Activated T-cell treated with anti-CD3 and anti-CD28 coated beads, Interleukin-2, amount 50 U/mL, for 72 hours (primary cell): Measurements from ENCODE around the gene BRI3. TPM values are rescaled to one million over a fixed set of nuclear protein-coding genes. Genes with fewer than 3 reads are reported as not detected.

Source experiments
- ATAC-seq, 2 donors: fragments of 150-1000 bp; cut with Tn5 transposase; replicated peaks in 1 of 2; 2 replicates each; pipeline ENCODE4 v1.10.0; 2021; ENCODE audit warnings: moderate library complexity in 2 of 2, mild to moderate bottlenecking in 1 of 2
- DNase-seq, 2 donors: peaks; one replicate each; pipeline ENCODE4 v3.0.0; 2021 to 2022; ENCODE audit warnings: mixed read lengths in 1 of 2
- H3K27ac Mint-ChIP-seq: one replicate; pipeline ENCODE4 v1.8.0; 2022; ENCODE audit warnings: mild to moderate bottlenecking, moderate library complexity, mixed read lengths
- H3K27me3 Mint-ChIP-seq: one replicate; pipeline ENCODE4 v1.8.0; 2022; ENCODE audit warnings: low read depth, mixed read lengths
- H3K36me3 Mint-ChIP-seq, 2 donors: one replicate each; pipeline ENCODE4 v1.8.0; 2022; ENCODE audit warnings: mixed read lengths in 2 of 2, mild to moderate bottlenecking in 1 of 2; ENCODE audit not compliant: insufficient read depth in 2 of 2
- H3K4me1 Mint-ChIP-seq: one replicate; pipeline ENCODE4 v1.8.0; 2022; ENCODE audit warnings: low read depth, mixed read lengths
- H3K4me3 Mint-ChIP-seq, 2 donors: one replicate each; pipeline ENCODE4 v1.8.0; 2022; ENCODE audit warnings: mild to moderate bottlenecking in 2 of 2, mixed read lengths in 2 of 2, moderate library complexity in 2 of 2
- H3K9me3 Mint-ChIP-seq, 2 donors: one replicate each; pipeline ENCODE4 v1.8.0; 2022; ENCODE audit warnings: mixed read lengths in 2 of 2
- total RNA-seq, 2 donors: library from RNA; stranded (reverse); gene quantifications; one replicate each; pipeline ENCODE4 v1.2.3, GENCODE V29; 2022

The BRI3 gene
- total RNA-seq, 2 donors from 2014 or later: 84.2 to 90.0 TPM

- Mint-ChIP-seq H3K36me3 (no peaks in the 10 kb centered on the region), H3K9me3 (no peaks in the 10 kb centered on the region), H3K27ac (no peak overlapping the region), H3K4me1 (no peaks in the 10 kb centered on the region), H3K4me3 (no peak overlapping the region), H3K27me3 (no peaks in the 10 kb centered on the region)
- DNase-seq (no peak), ATAC-seq (no peak)
These were observed 15.3 kb downstream of the BRI3 start for GRCh38 chr7:98296833-98297232.

GRCh38 chr7:98297626-98298286, 16.3 kb downstream of the BRI3 start:
- H3K27ac Mint-ChIP-seq: no peak overlapping the region
- ATAC-seq (no peak), DNase-seq (no peak)
- H3K9me3 Mint-ChIP-seq: no peaks in the 10 kb centered on the region
- no peaks in the 10 kb centered on the region for H3K27me3 Mint-ChIP-seq
- H3K4me3 Mint-ChIP-seq: no peak overlapping the region
- H3K36me3 Mint-ChIP-seq: no peaks in the 10 kb centered on the region
- no peaks in the 10 kb centered on the region for H3K4me1 Mint-ChIP-seq

- ATAC-seq (no peak), DNase-seq (no peak)
- no peak overlapping the region for H3K27ac Mint-ChIP-seq
- no peaks in the 10 kb centered on the region for H3K36me3 Mint-ChIP-seq
- H3K9me3 Mint-ChIP-seq: no peaks in the 10 kb centered on the region
- no peak overlapping the region for H3K4me3 Mint-ChIP-seq
- no peaks in the 10 kb centered on the region for H3K4me1 Mint-ChIP-seq
- no peaks in the 10 kb centered on the region for H3K27me3 Mint-ChIP-seq
These were observed 19.3 kb downstream of the BRI3 start for GRCh38 chr7:98300595-98301372.

GRCh38 chr7:98301693-98302470, 20.4 kb downstream of the BRI3 start:
- peaks cover 0 to 1% of the 10 kb centered on the region in 2 donors for H3K36me3 Mint-ChIP-seq
- no peaks in the 10 kb centered on the region for H3K9me3 Mint-ChIP-seq
- no peaks in the 10 kb centered on the region for H3K4me1 Mint-ChIP-seq
- no peak overlapping the region for H3K27ac Mint-ChIP-seq
- H3K27me3 Mint-ChIP-seq: no peaks in the 10 kb centered on the region
- no peak overlapping the region for H3K4me3 Mint-ChIP-seq
- no peak for DNase-seq
- no peak for ATAC-seq

GRCh38 chr7:98303176-98303865, 21.8 kb downstream of the BRI3 start:
- no peak for DNase-seq
- Mint-ChIP-seq H3K9me3 (no peaks in the 10 kb centered on the region), H3K4me1 (no peaks in the 10 kb centered on the region), H3K27ac (no peak overlapping the region), H3K36me3 (peaks cover 0 to 1% of the 10 kb centered on the region in 2 donors), H3K4me3 (no peak overlapping the region), H3K27me3 (no peaks in the 10 kb centered on the region)
- no peak for ATAC-seq

GRCh38 chr7:98303906-98304305, 22.4 kb downstream of the BRI3 start:
- Mint-ChIP-seq H3K36me3 (peaks cover 0 to 1% of the 10 kb centered on the region in 2 donors), H3K4me1 (no peaks in the 10 kb centered on the region), H3K27ac (no peak overlapping the region), H3K27me3 (no peaks in the 10 kb centered on the region), H3K9me3 (no peaks in the 10 kb centered on the region), H3K4me3 (no peak overlapping the region)
- no peak for DNase-seq
- no peak for ATAC-seq

- ATAC-seq (no peak), DNase-seq (no peak)
- no peak overlapping the region for H3K27ac Mint-ChIP-seq
- H3K4me3 Mint-ChIP-seq: no peak overlapping the region
- peaks cover 0 to 1% of the 10 kb centered on the region in 2 donors for H3K36me3 Mint-ChIP-seq
- H3K27me3 Mint-ChIP-seq: no peaks in the 10 kb centered on the region
- H3K9me3 Mint-ChIP-seq: no peaks in the 10 kb centered on the region
- no peaks in the 10 kb centered on the region for H3K4me1 Mint-ChIP-seq
These were observed 24.6 kb downstream of the BRI3 start for GRCh38 chr7:98305951-98306535.

GRCh38 chr7:98307971-98308466, 26.5 kb downstream of the BRI3 start:
- no peak overlapping the region for H3K4me3 Mint-ChIP-seq
- H3K4me1 Mint-ChIP-seq: no peaks in the 10 kb centered on the region
- no peaks in the 10 kb centered on the region for H3K9me3 Mint-ChIP-seq
- H3K27ac Mint-ChIP-seq: no peak overlapping the region
- DNase-seq (no peak), ATAC-seq (no peak)
- no peaks in the 10 kb centered on the region for H3K27me3 Mint-ChIP-seq
- H3K36me3 Mint-ChIP-seq: peaks cover 0 to 1% of the 10 kb centered on the region in 2 donors

GRCh38 chr7:98309566-98309965, 28.1 kb downstream of the BRI3 start:
- Mint-ChIP-seq H3K36me3 (peaks cover 0 to 1% of the 10 kb centered on the region in 2 donors), H3K9me3 (no peaks in the 10 kb centered on the region), H3K4me3 (no peak overlapping the region), H3K4me1 (no peaks in the 10 kb centered on the region), H3K27ac (no peak overlapping the region), H3K27me3 (no peaks in the 10 kb centered on the region)
- no peak for DNase-seq
- ATAC-seq: no peak

GRCh38 chr7:98312201-98312600, 30.7 kb downstream of the BRI3 start:
- DNase-seq: no peak
- no peaks in the 10 kb centered on the region for H3K27me3 Mint-ChIP-seq
- no peak overlapping the region for H3K27ac Mint-ChIP-seq
- H3K36me3 Mint-ChIP-seq: peaks cover 3% of the 10 kb centered on the region in 2 donors
- ATAC-seq: no peak
- no peaks in the 10 kb centered on the region for H3K4me1 Mint-ChIP-seq
- no peaks in the 10 kb centered on the region for H3K9me3 Mint-ChIP-seq
- no peak overlapping the region for H3K4me3 Mint-ChIP-seq

- H3K27me3 Mint-ChIP-seq: no peaks in the 10 kb centered on the region
- no peak for DNase-seq
- H3K36me3 Mint-ChIP-seq: peaks cover 3 to 9% of the 10 kb centered on the region in 2 donors
- H3K4me1 Mint-ChIP-seq: no peaks in the 10 kb centered on the region
- ATAC-seq: no peak
- no peaks in the 10 kb centered on the region for H3K9me3 Mint-ChIP-seq
- H3K4me3 Mint-ChIP-seq: no peak overlapping the region
- no peak overlapping the region for H3K27ac Mint-ChIP-seq
These were observed 33.0 kb downstream of the BRI3 start for GRCh38 chr7:98314469-98314868.

- Mint-ChIP-seq H3K4me3 (no peak overlapping the region), H3K27ac (no peak overlapping the region), H3K4me1 (no peaks in the 10 kb centered on the region), H3K9me3 (no peaks in the 10 kb centered on the region), H3K36me3 (peaks cover 3 to 9% of the 10 kb centered on the region in 2 donors), H3K27me3 (no peaks in the 10 kb centered on the region)
- ATAC-seq (no peak), DNase-seq (no peak)
These were observed 34.0 kb downstream of the BRI3 start for GRCh38 chr7:98315318-98315993.
